Measurements from ENCODE around the gene EBPL.

DNA sequence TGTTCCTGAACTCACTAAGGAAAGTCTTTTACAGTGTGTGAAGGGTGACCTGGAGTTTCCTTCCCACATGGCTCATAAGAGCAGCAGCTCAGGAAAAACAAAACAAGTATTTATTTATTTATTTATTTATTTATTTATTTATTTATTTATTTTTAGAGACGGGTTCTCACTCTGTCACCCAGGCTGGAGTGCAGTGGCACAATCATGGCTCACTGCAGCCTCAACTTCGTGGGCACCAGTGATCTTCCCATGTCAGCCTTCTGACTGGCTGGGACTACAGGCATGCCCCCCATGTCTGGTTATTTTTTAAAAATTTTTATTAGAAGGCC lies 52.6 kb downstream of the EBPL start:
- TF ChIP-seq CTCF (IDR thresholded peaks at IDR 0.05) (no peak), POLR2A (IDR thresholded peaks at IDR 0.05) (no peak)

Measured in lower leg skin (tissue), 3 donors.